A549 (cell line): ENCODE results near the gene MRPS22. TPM values are rescaled to one million over a fixed set of nuclear protein-coding genes. Genes with fewer than 3 reads are reported as not detected.

ENCODE experiments used
- ATAC-seq, 2 experiments: fragments of 200-7000 bp in 1 of 2; fragments of >200 bp in 1 of 2; cut with Nextera tagmentation in 1 of 2; cut with Tn5 transposase in 1 of 2; 3 replicates each; pipeline versions ENCODE4 v1.8.0 to v1.9.1; 2018 to 2020; ENCODE audit warnings: mild to moderate bottlenecking in 1 of 2, moderate library complexity in 1 of 2
- CTCF ChIA-PET: fragments of 300-600 bp; sonication (Branson Sonifier 250); formaldehyde crosslinking; extraction: SDS; loops from one replicate; lab custom pipeline; 2021; ENCODE audit warnings: antibody characterized with exemption, inconsistent platforms; lab: Yijun Ruan, JAX
- POLR2A ChIA-PET: fragments of 350-600 bp; formaldehyde crosslinking; extraction: SDS; loops from one replicate; lab custom pipeline; 2021; ENCODE audit warnings: antibody characterized with exemption, inconsistent platforms; lab: Yijun Ruan, JAX
- DNase-seq, 2 experiments: peaks; one replicate each; pipeline versions ENCODE4 v3.0.0 to v3.0.0-alpha.2; 2011 to 2016; ENCODE audit warnings: low read depth in 1 of 2, low spot score in 1 of 2
- FAIRE-seq: peaks from 2 replicates; lab custom pipeline; 2011; peaks lifted over from hg19 to GRCh38; lab: Jason Lieb, UNC
- H3K27ac ChIP-seq, 2 experiments: fragments of >200 bp; sonication (Bioruptor Twin); formaldehyde crosslinking; 3 replicates each; pipeline ENCODE4 v1.5.1; 2016 to 2017
- H3K4me1 ChIP-seq: fragments of >200 bp; sonication (Bioruptor Twin); formaldehyde crosslinking; 3 replicates; pipeline ENCODE4 v1.6.1; 2016
- H3K4me2 ChIP-seq: fragments of >200 bp; sonication (Bioruptor Twin); formaldehyde crosslinking; 3 replicates; pipeline ENCODE4 v1.6.1; 2016
- H3K4me3 ChIP-seq: fragments of >200 bp; sonication (Bioruptor Twin); formaldehyde crosslinking; 3 replicates; pipeline ENCODE4 v1.5.1; 2016
- H3K9me3 ChIP-seq: fragments of >200 bp; sonication (Bioruptor Twin); formaldehyde crosslinking; 3 replicates; pipeline ENCODE4 v1.6.1; 2016
- BCL3 ChIP-seq: fragments of >200 bp; sonication (Bioruptor Twin); formaldehyde crosslinking; IDR thresholded peaks from 3 replicates; pipeline ENCODE4 v1.6.1; 2016
- BHLHE40 ChIP-seq: IDR thresholded peaks from 2 replicates; pipeline ENCODE4 v1.6.1; 2012; ENCODE audit warnings: low read depth, low read length, inconsistent platforms
- CHD2 ChIP-seq: fragments of 150-350 bp; IDR thresholded peaks from 2 replicates; pipeline ENCODE4 v1.6.1; 2014; ENCODE audit warnings: low read length; ENCODE audit not compliant: partially characterized antibody
- CHD4 ChIP-seq: fragments of 200-600 bp; sonication (generic); IDR thresholded peaks from 2 replicates; pipeline ENCODE4 v1.6.1; 2016; ENCODE audit warnings: antibody characterized with exemption, mild to moderate bottlenecking, borderline replicate concordance
- EHMT2 ChIP-seq: fragments of 200-600 bp; sonication (generic); IDR thresholded peaks from 2 replicates; pipeline ENCODE4 v1.6.1; 2016; ENCODE audit warnings: antibody characterized with exemption, low read depth, mild to moderate bottlenecking, moderate library complexity
- FOSL2 ChIP-seq, 2 experiments: fragments of 450-650 bp in 1 of 2; fragments of >200 bp in 1 of 2; sonication (Bioruptor Twin) in 1 of 2; formaldehyde crosslinking; IDR thresholded peaks; 2 replicates each; pipeline versions ENCODE4 v1.5.0 to v1.6.1; 2016 to 2020; ENCODE audit warnings: mild to moderate bottlenecking in 1 of 2, moderate library complexity in 1 of 2
- FOXS1 ChIP-seq: fragments of 250-450 bp; sonication (Bioruptor Pico); IDR thresholded peaks from 2 replicates; pipeline ENCODE4 v1.5.0; 2020; ENCODE audit warnings: mild to moderate bottlenecking, moderate library complexity
- HES2 ChIP-seq: fragments of >200 bp; sonication (Bioruptor Twin); formaldehyde crosslinking; IDR thresholded peaks from 2 replicates; pipeline ENCODE4 v1.6.1; 2016
- HMGXB4 ChIP-seq: fragments of 250-450 bp; sonication (Bioruptor Pico); IDR thresholded peaks from 2 replicates; pipeline ENCODE4 v1.5.0; 2021; ENCODE audit warnings: mild to moderate bottlenecking, moderate library complexity, borderline replicate concordance
- HOXA7 ChIP-seq: fragments of 250-450 bp; sonication (Bioruptor Pico); IDR thresholded peaks from 2 replicates; pipeline ENCODE4 v1.5.0; 2020; ENCODE audit warnings: mild to moderate bottlenecking, moderate library complexity
- HOXB13 ChIP-seq: fragments of 250-450 bp; sonication (Bioruptor Pico); IDR thresholded peaks from 2 replicates; pipeline ENCODE4 v1.5.0; 2020; ENCODE audit warnings: low read depth, mild to moderate bottlenecking, moderate library complexity
- JUN ChIP-seq, 2 experiments: fragments of >200 bp; sonication (Bioruptor Twin); formaldehyde crosslinking; IDR thresholded peaks; 2 replicates in 1 of 2; 3 replicates in 1 of 2; pipeline ENCODE4 v1.6.1; 2016 to 2017
- KDM5A ChIP-seq: fragments of 200-600 bp; sonication (generic); IDR thresholded peaks from 2 replicates; pipeline ENCODE4 v1.6.1; 2016; ENCODE audit warnings: antibody characterized with exemption, mild to moderate bottlenecking
- PHF8 ChIP-seq: fragments of 200-600 bp; sonication (generic); IDR thresholded peaks from 2 replicates; pipeline ENCODE4 v1.6.1; 2016; ENCODE audit warnings: low read depth, mild to moderate bottlenecking, antibody characterized with exemption, moderate library complexity, borderline replicate concordance
- POLR2A ChIP-seq: IDR thresholded peaks from 2 replicates; pipeline ENCODE4 v1.6.1; 2012; ENCODE audit warnings: mild to moderate bottlenecking, low read length
- POLR2AphosphoS2 ChIP-seq: conservative IDR thresholded peaks from 2 replicates; pipeline ENCODE4 v1.6.1; 2012; ENCODE audit warnings: low read length, improper control_type of control experiment, inconsistent platforms
- RCOR1 ChIP-seq: fragments of 150-350 bp; IDR thresholded peaks from 2 replicates; pipeline ENCODE4 v1.6.1; 2014; ENCODE audit warnings: antibody characterized with exemption, low read length, low read depth
- RFX5 ChIP-seq: fragments of 450-650 bp; IDR thresholded peaks from 2 replicates; pipeline ENCODE4 v1.7.1; 2014; ENCODE audit warnings: antibody characterized with exemption, mild to moderate bottlenecking, moderate library complexity
- SMC3 ChIP-seq: fragments of >200 bp; sonication (Bioruptor Twin); formaldehyde crosslinking; IDR thresholded peaks from 3 replicates; pipeline ENCODE4 v1.6.1; 2018; ENCODE audit warnings: inconsistent platforms
- TFCP2L1 ChIP-seq: fragments of 250-450 bp; sonication (Bioruptor Pico); IDR thresholded peaks from 2 replicates; pipeline ENCODE4 v1.5.0; 2021; ENCODE audit warnings: mild to moderate bottlenecking
- ZNF302 ChIP-seq: fragments of 250-450 bp; sonication (Bioruptor Pico); IDR thresholded peaks from 2 replicates; pipeline ENCODE4 v1.9.0; 2021; ENCODE audit warnings: inconsistent platforms, mild to moderate bottlenecking, moderate library complexity
- WGBS: methylation state at CpG from one replicate; pipeline ENCODE4 v1.1.6; 2017; ENCODE audit errors: missing lambda C conversion rate; 5-methylcytosine and 5-hydroxymethylcytosine counted together
- polyA plus RNA-seq, 4 experiments: library from polyadenylated mRNA; depleted of rRNA in 3 of 4; stranded (reverse); fragments of >200 nt; fragmentation: RNase III in 1 of 4; extraction: RNeasy Plus Mini Kit Qiagen cat#74134 plus additional on column Dnase treatment in 1 of 4; gene quantifications; 2 replicates in 3 of 4; 3 replicates in 1 of 4; pipeline ENCODE4 v1.2.3, GENCODE V29; 2011 to 2017
- TF ChIP-seq, protein P1 (sequence below): fragments of 450-650 bp; IDR thresholded peaks from 2 replicates; pipeline ENCODE4 v1.6.1; 2014; ENCODE audit warnings: antibody characterized with exemption
- TF ChIP-seq, protein P2 (sequence below): IDR thresholded peaks from 2 replicates; pipeline ENCODE4 v1.6.1; 2012

Gene MRPS22
- polyA plus RNA-seq, 2 of the 4 experiments (the other 2 are of a cell fraction), result 47.3 to 57.3 TPM

DNA sequence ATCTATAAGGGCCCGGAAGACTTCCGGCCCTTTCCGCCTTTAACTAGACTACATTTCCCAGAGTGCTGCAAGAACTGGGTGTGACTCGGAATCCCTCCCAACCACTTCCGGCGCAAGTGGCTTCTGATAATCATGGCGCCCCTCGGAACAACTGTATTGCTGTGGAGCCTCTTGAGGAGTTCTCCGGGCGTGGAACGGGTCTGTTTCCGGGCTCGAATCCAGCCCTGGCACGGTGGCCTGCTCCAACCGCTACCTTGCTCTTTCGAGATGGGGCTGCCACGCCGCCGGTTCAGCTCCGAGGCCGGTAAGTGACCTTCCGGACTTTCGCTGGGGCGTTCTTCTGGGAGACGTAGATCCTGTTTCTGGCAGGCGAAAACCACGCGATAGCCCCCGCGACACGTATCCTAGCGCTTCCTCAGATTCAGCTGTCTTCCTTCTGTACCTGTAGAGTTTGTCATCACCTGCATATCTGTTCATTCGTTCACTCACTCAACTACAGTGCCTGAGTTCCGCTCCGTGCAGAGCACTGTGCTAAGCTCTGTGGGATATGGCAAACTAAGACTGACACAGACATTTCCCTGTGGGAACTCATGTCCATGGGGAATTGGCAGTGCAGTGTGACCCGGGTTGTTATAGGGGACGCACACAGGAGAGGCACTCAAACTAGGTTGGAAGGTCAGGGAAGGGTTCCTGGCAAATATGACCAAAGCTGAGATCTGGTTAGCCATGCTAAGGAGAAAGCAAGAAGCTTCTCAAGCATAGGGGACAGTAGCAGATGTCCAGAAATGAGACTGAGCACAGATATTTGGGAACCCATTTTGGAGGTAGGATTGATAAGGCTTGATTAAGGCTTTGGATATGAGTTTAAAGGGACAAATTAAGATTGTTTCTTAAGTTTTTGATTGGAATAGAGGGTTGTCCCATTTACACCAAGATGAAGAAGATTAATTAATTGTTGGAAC, at the start of gene MRPS22 (continued):
- TF ChIP-seq, protein P1, sequence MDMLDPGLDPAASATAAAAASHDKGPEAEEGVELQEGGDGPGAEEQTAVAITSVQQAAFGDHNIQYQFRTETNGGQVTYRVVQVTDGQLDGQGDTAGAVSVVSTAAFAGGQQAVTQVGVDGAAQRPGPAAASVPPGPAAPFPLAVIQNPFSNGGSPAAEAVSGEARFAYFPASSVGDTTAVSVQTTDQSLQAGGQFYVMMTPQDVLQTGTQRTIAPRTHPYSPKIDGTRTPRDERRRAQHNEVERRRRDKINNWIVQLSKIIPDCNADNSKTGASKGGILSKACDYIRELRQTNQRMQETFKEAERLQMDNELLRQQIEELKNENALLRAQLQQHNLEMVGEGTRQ, result no peak
- TF ChIP-seq, protein P2, sequence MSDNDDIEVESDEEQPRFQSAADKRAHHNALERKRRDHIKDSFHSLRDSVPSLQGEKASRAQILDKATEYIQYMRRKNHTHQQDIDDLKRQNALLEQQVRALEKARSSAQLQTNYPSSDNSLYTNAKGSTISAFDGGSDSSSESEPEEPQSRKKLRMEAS, result peak; percentile 45; the same call in 1 of the 2 replicates
- peak; percentile 66; the same call in 1 of the 2 replicates for TF ChIP-seq PHF8

- TF ChIP-seq ZNF302 (CRISPR knock-in tag) (no peak), HOXA7 (CRISPR knock-in tag) (no peak), CHD2 (no peak), HMGXB4 (CRISPR knock-in tag) (no peak), HOXB13 (CRISPR knock-in tag) (no peak), FOSL2 (IDR thresholded peaks at IDR 0.05) (no peak), FOSL2 (CRISPR knock-in tag; IDR thresholded peaks at IDR 0.05) (no peak), SMC3 (no peak), POLR2A (no peak)
- Histone ChIP-seq H3K27ac (peak overlapping the region in 1 of 2 experiments; percentile 50; a peak in 1 of 6 replicates), H3K4me1 (peaks cover 28% of the 10 kb centered on the region), H3K9me3 (no peaks in the 10 kb centered on the region), H3K4me2 (no peak overlapping the region), H3K4me3 (no peak overlapping the region)
- POLR2A ChIA-PET, result no interaction called here
- CTCF ChIA-PET, result interaction anchor here (1.2 kb wide), 1 partner anchor 34 kb away, joined by 3 read pairs; no protein-coding TSS in a partner anchor
- ATAC-seq, result no peak
- 78% methylated on average over 2 of the region's 5 CpGs for WGBS
- FAIRE-seq, result no peak
- DNase-seq, result no peak
These were observed 48.8 kb upstream of the MRPS22 start for GRCh38 chr3:139295040-139295439.

DNA sequence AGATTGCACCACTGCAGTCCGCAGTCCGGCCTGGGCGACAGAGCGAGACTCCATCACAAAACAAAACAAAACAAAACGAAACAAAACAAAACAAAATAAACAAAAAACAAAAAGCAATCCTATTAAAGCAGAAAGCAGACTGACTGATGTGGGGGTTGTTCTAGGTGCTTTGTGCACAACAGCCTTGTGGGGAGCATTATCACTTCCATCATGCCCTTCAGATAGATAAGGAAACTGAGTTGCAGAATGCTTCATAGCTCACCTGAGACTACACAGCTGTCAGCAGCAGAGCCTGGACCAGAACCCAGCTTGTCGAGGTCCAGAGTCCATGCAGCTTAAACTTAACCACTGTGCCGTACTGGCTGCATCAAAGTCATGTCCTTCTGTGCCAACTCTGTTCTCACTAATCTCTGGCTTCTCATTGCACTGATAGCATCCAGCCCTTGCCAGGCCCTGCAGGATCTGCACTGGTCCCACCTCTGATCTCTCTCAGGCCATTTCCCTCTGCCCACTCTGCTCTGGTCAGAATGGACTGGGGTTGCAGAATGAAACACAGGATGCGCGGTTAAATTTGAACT, 47.6 kb upstream of the MRPS22 start:
- H3K4me2 ChIP-seq, result no peak overlapping the region
- H3K4me1 ChIP-seq, result peaks cover 32% of the 10 kb centered on the region
- CTCF ChIA-PET, result interaction anchor here (1.0 to 1.2 kb wide), 2 partner anchors 33 kb away, joined by 3 to 5 read pairs; no protein-coding TSS in a partner anchor
- WGBS, result 84% methylated on average over 9 of the region's 9 CpGs
- TF ChIP-seq POLR2AphosphoS2, result no peak
- no peak for TF ChIP-seq RFX5
- TF ChIP-seq JUN (IDR thresholded peaks at IDR 0.05), result no peak
- no peak for TF ChIP-seq EHMT2
- no peak for TF ChIP-seq BHLHE40
- no peak for TF ChIP-seq BCL3
- TF ChIP-seq FOXS1 (CRISPR knock-in tag), result no peak
- TF ChIP-seq HES2, result no peak
- no peak for TF ChIP-seq KDM5A
- TF ChIP-seq RCOR1, result no peak
- TF ChIP-seq SMC3, result no peak
- no peak for TF ChIP-seq CHD4
- TF ChIP-seq TFCP2L1 (CRISPR knock-in tag), result no peak
- TF ChIP-seq, all 56 proteins: peak for 0
- DNase-seq, result no peak
- H3K4me3 ChIP-seq, result no peak overlapping the region
- ATAC-seq, result no peak
- H3K27ac ChIP-seq, result 0 out of 6 replicates have a peak overlapping the region, but pooled peaks of 1 of the 2 experiments have one; percentile 18
- H3K9me3 ChIP-seq, result no peaks in the 10 kb centered on the region
- POLR2A ChIA-PET, result no interaction called here
- FAIRE-seq, result no peak
